NCI-H460 (cell line): ENCODE measurements around the gene IRF5. TPM values are rescaled to one million over a fixed set of nuclear protein-coding genes. Genes with fewer than 3 reads are reported as not detected.
"Not testable (repeated sequence)": the region's sequence is repeated elsewhere in the genome, so short reads cannot be mapped to it uniquely, and the experiment has no call there.

ENCODE experiments used
- DNase-seq: peaks from one replicate; pipeline ENCODE4 v3.0.0-alpha.2; 2016; ENCODE audit warnings: low read depth; ENCODE audit errors: extremely low read depth
- total RNA-seq: library from RNA; depleted of rRNA; stranded (reverse); fragments of >200 nt; shearing (Covaris generic); gene quantifications from 2 replicates; pipeline ENCODE4 v1.2.3, GENCODE V29; 2014

The IRF5 gene
- total RNA-seq, 1 experiment from 2014 or later, result 6.5 TPM

DNA sequence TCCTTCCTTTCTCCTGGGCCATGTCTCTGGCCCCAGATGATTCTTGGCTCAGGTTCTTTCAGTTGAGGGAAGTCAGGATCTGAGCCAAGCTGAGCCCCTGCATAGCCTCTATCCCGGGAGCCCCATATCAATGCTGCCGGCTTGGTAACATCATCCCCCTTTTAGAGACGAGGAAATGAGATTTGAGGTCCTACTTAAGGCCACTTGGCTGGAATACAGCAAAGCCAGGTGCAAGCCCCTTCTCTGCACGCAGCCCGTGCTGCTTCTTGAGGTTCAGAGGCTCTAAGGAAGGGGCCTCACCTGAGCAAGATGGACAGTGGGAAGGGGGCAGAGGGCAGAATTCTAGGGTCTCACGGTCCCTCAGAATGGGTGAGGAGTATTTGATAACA, 2.4 kb upstream of the IRF5 start:
- DNase-seq, result no peak

DNA sequence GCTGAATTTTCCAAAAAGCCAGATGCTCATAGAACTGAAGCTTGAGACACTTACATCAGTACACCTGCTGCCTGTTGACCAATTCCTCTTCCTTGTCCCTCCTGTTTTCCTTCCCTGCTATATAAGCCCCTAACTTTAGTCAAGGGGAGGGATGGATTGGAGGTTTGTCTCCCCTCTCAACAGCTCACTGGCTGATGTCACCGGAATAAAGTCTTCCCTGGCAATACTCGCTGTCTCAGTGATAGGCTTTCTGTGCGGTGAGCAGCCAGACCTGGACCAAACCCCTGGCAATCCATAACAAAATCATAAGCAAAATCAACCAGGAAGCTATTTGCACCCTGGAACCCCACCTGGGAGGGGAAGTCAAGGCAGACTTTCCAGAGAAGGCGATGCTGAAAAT, 929 bp upstream of the IRF5 start:
- DNase-seq, result no peak

DNA sequence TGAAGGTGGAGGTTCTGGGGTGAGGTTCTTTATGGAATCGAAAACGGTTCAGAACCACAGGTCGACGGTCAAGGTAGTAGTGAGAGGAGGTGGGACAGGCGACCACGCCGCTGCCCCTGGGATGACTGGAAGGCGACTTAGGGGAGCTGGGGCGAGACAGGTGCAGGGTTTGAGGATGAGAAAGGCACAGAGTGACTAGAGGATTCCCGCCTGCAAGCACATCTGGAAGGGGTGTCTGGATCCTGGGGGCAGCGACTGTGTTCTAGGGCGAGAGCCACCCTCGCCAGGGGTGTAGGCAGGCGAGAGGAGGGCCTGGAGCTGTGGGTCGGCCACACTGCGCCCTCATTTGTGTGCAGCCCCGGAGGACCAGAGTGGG, 468 bp upstream of the IRF5 start:
- no peak for DNase-seq

DNA sequence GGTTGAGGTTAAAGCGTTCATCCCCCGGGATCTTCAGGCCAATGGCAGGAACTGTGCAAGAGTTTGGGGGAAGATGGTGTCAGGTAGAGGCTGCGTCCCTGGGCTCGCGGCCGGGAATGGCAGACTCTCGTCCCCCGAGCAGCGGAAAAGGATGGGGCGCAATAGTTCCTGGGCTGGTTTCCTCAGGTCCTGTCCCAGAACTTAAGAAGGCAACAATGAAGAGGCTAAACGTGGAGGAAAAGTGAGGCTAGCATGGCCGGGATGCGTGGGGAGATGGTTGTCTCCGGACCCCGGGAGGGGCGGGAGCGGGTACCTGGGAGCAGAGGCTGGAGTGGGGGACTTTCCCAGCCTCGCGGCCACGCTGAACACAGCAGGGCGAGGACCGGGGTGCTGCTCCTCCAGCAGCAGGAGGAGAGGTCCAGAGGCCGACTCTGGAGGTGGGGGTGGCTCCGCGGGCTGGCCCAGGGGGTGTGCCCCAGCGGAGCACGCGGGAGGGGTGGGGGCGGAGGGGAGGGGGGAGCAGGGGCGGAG, 882 bp downstream of the IRF5 start:
- DNase-seq, result no peak

DNA sequence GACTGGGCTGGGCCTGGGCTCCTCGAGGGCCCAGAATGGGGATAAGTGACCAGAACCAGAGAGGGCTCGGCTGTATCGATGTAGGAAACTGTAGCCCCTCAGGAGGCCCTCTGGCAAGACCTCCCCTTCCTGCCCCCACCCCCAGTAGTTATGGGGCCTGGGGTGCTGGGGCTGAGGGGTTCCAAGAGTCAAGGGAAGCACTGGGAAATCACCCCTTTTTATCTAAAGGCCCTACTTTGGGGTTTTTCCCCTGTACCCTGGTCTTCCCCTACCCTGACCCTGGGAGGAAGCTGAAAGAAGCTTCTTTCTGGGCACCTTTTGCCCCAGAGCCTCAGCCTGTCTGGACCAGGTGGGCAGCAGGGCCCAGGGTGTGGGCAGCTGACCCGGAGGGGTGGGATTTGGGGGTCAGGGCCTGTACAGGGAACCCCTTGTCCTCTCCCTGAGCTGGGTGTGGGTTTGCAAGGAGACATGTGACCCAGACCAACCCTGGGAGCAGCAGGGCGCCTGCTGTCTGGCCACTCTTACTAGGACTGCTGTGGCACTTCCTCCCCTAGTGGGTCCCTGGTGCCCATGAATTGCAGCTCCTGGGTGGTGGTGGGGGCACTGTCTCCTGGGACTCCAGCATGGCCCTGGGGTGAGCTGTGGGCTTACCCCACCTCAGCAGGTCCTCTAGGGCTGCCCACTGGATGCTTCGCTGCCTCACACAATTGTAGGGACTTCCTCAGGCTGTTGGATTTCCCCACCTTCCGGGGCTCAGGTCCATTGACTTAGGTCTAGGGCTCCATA, 1.5 kb downstream of the IRF5 start:
- DNase-seq, result no peak

DNA sequence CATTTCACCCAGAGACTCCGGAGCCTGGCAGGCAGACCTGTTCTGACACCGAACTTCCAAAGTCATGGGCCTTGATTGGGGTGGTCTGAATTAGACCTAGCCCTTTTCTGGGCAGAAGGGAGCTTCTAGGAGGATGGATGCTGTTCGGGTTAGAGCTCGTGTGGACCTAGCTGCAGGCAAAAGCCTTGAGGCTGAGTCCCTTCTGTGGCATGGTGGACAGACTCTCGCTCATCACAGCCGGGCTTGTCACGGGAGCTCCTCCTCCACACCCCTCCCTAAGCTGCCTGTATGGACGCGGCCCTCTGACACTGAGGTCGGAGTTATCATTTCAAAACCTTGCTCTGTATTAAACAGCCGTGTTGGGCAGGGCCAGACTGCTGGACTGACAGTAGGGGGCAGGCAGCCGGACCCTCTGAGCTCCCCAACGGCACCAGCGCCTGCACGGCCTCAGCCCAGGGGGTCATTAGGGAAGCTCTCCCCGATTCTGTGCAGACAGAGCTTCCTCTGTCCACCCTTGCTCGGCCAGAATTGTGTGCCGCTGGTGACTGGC, 2.2 kb downstream of the IRF5 start:
- no peak for DNase-seq

DNA sequence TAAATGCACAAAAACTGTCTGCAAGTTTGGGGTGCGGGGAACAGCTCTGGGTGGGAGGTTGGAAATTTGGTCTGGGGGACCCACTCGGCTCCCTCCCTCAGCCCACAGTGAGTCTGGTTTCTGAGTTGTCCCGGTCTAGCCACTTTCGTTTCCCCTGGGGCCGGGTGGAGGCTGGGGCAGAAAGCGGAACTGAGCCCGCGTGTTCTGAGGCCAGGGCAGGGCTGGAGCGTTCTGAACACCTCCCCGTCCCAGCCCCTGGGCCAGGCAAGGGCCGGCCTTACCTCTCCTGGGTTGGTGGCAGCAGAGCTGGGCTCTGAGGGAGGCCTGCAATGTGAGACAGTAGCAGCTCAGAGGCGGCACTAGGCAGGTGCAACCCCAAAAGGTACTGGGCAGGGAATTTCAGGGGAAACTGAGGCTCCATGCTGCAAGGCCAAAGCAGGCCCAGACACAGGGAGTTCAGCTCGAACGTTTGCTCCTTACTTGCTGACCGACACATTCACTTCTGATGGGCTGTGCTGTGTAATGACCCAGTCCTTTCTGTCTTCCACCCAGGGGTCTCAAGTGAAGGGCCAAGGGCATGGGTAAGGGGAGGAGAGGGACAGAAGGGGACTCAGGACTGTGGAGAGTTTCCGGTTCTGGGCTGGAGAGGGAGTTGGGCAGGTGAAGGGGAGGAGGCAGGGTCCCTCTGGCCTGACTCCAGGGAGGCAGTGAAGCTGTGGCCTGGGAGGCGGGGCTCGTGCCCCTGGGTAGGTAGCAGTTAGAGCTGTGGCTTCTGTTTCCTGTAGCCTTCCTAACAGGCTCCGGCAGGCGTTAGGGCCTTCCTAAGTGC, 3.0 kb downstream of the IRF5 start:
- no peak for DNase-seq

DNA sequence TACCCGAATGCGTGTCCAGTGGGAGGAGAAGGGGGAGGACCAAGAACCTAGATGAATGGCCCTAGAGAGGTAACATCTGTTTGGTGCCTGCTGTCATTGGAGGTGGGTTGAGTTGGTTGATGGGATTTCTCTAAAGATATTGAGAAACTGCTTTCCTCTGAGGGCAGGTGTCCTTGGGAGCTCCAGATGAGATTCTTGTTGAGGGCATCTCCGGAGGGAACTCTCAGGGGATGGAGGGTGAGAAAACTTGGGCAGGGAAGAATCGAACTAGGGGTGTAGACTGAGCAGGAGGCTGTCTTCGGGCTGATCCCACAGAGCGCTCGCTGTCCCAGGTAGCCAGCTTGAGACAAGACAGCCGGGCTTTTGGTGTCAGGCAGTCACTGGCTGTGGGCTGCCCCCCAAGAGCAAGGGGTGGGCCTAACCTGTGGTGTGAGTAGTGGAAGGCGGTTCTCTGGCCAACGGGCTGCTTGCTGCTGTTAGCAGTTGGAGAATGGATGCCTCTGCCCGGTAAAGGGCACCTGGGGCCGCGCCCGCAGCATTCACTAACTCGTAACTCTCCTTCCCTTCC, 3.7 kb downstream of the IRF5 start:
- DNase-seq, result no peak

DNA sequence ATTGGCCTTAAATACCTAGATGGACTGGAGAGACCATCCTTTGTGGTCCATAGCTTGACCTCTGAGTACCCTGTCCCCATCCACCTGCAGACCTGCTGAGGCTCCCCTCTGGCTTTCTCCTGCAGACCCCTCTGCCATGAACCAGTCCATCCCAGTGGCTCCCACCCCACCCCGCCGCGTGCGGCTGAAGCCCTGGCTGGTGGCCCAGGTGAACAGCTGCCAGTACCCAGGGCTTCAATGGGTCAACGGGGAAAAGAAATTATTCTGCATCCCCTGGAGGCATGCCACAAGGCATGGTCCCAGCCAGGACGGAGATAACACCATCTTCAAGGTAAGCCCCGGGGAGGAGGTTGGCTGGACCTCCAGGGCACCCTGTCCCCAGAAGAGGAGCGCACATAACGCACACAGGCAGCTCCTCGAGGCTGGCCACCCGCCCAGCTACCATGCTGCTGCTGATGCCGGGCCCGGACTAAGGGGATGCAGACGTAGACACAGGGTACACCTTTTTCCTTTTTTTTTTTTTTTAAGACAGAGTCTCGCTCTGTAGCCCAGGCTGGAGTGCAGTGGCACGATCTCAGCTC, 4.3 kb downstream of the IRF5 start:
- DNase-seq, result no peak

DNA sequence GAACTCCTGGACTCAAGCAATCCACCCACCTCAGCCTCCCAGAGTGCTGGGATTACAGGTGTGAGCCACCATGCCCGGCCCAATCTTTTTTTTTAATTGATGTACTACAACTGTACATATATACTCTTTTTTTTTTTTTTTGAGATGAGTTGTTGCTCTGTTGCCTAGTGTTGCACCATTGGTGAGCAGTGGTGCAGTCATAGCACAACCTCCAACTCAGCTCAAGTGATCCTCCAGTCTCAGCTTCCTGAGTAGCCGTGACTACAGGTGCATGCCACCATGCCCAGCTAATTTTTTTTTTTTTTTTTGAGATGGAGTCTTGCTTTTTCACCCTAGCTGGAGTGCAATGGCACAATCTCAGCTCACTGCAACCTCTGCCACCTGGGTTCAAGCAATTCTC, 5.5 kb downstream of the IRF5 start:
- not testable (repeated sequence) for DNase-seq

DNA sequence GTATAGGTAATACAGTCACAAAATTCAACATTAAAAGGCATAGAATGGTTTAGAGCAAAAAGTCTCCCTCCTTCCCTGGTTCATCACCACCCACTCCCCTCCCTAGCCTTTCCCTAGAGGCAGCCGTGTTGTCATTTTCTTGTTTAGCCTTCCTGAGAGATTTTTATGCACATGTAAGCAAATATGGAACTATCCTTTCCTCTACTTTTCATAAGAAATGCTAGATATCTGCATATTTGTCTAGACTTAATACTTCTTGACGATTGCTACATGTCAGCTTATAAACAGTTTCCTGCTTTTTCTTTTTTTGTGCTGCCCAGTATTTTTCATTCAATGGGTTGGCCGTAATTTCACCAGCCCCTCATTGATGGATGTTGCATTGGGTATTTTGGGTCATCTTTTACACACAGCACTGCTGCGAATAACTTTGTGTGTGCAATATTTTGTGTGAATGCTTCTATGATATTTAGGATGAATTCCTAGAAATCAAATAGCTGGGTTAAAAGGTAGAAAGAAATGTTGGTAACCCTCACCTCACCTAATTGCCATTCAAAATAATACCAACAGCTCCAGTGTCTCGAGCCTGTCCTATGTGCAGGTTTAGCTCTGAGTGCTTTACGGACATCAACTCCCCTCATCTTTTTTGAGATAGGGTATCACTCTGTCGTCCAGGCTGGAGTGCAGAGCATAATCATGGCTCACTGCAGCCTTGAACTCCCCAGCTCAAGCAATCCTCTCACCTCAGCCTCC, 6.9 kb downstream of the IRF5 start:
- DNase-seq, result no peak

DNA sequence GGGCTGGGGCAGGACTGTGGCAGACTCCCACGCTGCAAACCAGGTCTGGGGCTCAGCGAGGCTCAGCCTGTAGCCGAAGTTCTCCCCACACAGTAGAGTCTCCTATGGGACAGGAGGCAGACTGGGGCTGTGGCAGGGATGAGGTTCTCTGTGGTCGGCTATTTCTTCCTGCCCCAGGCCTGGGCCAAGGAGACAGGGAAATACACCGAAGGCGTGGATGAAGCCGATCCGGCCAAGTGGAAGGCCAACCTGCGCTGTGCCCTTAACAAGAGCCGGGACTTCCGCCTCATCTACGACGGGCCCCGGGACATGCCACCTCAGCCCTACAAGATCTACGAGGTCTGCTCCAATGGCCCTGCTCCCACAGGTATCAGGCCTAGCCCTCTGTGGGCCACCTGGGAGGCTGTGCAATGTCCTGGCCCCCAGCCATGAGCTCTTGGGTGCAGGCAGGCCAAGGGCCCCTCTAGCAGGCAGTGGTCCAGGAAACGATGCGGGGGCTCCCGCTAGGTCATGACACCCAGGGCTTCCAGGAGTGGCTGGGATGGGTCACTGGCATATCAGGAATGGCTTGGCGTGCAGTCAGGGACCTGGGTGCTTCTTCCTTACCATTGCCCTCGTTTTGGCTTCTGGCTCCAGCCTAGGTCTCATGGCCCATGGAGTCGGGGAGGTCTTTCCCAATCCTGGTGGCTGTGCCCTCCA, 8.1 kb downstream of the IRF5 start:
- no peak for DNase-seq

DNA sequence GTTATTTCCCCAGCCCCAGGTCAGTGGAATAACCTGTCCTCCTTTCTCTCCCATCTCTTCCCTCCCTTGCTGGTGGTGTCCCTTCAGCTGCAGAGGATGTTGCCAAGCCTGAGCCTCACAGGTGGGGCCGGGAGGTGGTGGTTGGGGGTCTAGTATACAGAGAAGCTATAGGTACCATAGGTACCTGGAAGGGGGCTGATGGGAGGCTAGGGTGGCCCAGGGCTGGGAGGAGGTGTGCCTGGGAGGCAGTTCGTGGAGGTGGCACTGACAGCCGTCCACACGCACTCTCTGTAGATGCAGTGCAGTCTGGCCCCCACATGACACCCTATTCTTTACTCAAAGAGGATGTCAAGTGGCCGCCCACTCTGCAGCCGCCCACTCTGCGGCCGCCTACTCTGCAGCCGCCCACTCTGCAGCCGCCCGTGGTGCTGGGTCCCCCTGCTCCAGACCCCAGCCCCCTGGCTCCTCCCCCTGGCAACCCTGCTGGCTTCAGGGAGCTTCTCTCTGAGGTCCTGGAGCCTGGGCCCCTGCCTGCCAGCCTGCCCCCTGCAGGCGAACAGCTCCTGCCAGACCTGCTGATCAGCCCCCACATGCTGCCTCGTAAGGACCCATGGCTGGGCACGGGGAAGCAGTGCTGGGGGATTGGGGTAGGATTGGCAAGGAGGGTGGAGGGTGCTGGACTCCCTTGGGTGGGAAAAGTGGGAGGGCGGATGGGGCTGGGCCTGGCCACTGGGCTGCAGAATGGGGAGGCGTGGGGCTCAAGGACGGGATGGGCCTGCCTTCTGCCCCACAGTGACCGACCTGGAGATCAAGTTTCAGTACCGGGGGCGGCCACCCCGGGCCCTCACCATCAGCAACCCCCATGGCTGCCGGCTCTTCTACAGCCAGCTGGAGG, 9.5 kb downstream of the IRF5 start:
- DNase-seq, result no peak

DNA sequence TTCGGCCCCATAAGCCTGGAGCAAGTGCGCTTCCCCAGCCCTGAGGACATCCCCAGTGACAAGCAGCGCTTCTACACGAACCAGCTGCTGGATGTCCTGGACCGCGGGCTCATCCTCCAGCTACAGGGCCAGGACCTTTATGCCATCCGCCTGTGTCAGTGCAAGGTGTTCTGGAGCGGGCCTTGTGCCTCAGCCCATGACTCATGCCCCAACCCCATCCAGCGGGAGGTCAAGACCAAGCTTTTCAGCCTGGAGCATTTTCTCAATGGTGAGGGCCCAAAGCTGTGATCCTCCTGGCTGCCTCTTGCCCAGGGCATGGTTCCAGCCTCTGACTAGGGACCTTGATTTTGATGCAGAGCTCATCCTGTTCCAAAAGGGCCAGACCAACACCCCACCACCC, 10.1 kb downstream of the IRF5 start:
- DNase-seq, result no peak

DNA sequence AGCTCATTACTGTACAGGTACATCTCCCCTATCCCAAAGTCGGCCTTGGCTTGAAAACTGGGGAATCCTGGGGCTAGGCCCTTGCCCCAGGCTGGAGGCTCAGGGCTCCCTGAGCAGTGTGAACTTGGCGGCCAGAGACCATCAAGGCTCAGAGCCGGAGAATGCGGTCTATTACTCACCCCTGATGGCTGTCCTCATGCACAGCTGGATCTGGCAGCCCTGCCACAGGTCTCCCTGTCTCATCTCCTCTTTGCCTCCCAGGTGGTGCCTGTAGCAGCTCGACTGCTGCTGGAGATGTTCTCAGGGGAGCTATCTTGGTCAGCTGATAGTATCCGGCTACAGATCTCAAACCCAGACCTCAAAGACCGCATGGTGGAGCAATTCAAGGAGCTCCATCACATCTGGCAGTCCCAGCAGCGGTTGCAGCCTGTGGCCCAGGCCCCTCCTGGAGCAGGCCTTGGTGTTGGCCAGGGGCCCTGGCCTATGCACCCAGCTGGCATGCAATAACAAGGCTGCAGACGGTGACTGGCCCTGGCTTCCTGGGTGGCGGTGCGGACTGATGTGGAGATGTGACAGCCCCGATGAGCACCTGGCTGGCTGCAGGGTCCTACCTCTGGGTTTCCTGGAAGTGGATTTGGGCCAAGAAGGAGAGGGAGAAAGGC, 10.7 kb downstream of the IRF5 start:
- no peak for DNase-seq

DNA sequence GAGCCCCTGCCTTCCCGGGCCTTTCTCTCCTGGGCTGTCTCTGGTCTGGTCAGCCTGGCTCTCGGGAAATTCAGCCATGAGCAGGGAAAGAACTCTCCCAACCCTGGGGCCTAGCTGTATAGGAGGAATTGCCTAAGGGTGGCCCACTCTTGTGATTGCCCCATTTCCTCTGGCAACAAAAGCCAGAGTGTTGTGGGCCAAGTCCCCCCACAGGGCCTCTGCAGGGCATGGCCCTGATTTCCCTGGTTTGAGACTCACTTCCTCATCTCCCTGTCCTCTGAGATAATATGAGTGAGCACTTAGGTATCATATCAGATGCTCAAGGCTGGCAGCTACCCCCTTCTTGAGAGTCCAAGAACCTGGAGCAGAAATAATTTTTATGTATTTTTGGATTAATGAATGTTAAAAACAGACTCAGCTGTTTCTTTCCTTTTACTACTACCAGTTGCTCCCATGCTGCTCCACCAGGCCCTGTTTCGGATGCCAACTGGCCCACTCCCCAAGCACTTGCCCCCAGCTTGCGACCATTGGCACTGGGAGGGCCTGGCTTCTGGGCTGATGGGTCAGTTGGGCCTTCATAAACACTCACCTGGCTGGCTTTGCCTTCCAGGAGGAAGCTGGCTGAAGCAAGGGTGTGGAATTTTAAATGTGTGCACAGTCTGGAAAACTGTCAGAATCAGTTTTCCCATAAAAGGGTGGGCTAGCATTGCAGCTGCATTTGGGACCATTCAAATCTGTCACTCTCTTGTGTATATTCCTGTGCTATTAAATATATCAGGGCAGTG, 11.4 kb downstream of the IRF5 start:
- DNase-seq, result no peak

DNA sequence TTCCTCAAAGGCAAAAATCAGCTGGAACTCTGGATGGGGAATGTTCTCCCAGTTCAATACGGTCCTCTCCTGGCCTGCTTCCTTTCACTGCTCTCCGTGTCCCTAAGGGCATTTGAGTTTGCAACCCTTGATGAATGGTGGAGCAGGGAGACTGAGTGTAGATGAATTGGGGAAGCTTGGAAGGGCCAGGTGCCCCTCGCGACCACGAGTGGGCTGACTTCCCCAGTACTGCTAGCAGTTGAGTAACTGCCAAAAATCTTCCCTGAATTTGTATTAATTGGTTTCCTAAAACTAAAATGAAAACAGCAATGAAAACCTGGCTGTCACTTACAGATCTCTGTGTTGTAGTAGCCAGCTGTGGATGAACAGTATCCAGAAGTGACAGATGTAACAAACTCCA, 13.6 kb downstream of the IRF5 start:
- DNase-seq, result no peak
